HCT116 (cell line): ENCODE results near the gene CHEK1. TPM values are rescaled to one million over a fixed set of nuclear protein-coding genes. Genes with fewer than 3 reads are reported as not detected.

ENCODE experiments used
- ATAC-seq: fragments of 200-7000 bp; cut with Tn5 transposase; 2 replicates; pipeline ENCODE4 v1.9.1; 2020; ENCODE audit warnings: mild to moderate bottlenecking, moderate library complexity
- BruUV-seq: library from RNA; stranded (reverse); fragments of 400-500 nt; replicated peaks from 2 replicates; lab custom pipeline; 2021; lab: Mats Ljungman, UMichigan
- CTCF ChIA-PET: fragments of 300-600 bp; sonication (Branson Sonifier 250); formaldehyde crosslinking; loops from one replicate; lab custom pipeline; 2021; ENCODE audit warnings: antibody characterized with exemption; lab: Charles Lee
- POLR2A ChIA-PET: fragments of 300-600, 350-600 bp; sonication (Branson Sonifier 250); formaldehyde crosslinking; loops from one replicate; lab custom pipeline; 2021; ENCODE audit warnings: antibody characterized with exemption; lab: Charles Lee
- RAD21 ChIA-PET, 2 experiments: fragments of 300-600 bp; sonication (Branson Sonifier 250); formaldehyde crosslinking; loops; one replicate each; lab custom pipeline; 2023; ENCODE audit warnings: low total read pairs in 2 of 2; ENCODE audit not compliant: uncharacterized antibody in 2 of 2, unreplicated experiment in 2 of 2, low non-redundant PET in 1 of 2; lab: Charles Lee
- DNase-seq: peaks from one replicate; pipeline ENCODE4 v3.0.0-alpha.2; 2010; ENCODE audit warnings: low read depth, low spot score
- H2AFZ ChIP-seq: fragments of 200-600 bp; shearing (Covaris generic), sonication (generic); 2 replicates; pipeline ENCODE4 v1.6.1; 2017; ENCODE audit warnings: low read depth, mixed run types, mixed read lengths, antibody characterized with exemption, low read length; ENCODE audit not compliant: poor library complexity, severe bottlenecking
- H3K27ac ChIP-seq: 2 replicates; pipeline ENCODE4 v1.5.1; 2012; ENCODE audit warnings: low read depth, low read length
- H3K27me3 ChIP-seq: fragments of 200-600 bp; sonication (generic); 2 replicates; pipeline ENCODE4 v1.6.1; 2016; ENCODE audit warnings: mixed run types, low read length, mixed read lengths; ENCODE audit not compliant: insufficient read depth
- H3K36me3 ChIP-seq, 2 experiments: fragments of 200-500 bp in 1 of 2; fragments of 200-600 bp in 1 of 2; sonication (Bioruptor generic) in 1 of 2; sonication (generic) in 1 of 2; 2 replicates each; pipeline versions ENCODE4 v1.5.1 to v1.6.1; 2014 to 2016; ENCODE audit warnings: low read length in 2 of 2, inconsistent platforms in 1 of 2, mixed read lengths in 1 of 2, mixed run types in 1 of 2; ENCODE audit not compliant: insufficient read depth in 2 of 2, control insufficient read depth in 1 of 2
- H3K4me1 ChIP-seq, 2 experiments: fragments of 200-600 bp in 1 of 2; sonication (generic) in 1 of 2; 2 replicates each; pipeline versions ENCODE4 v1.5.1 to v1.6.1; 2012 to 2017; ENCODE audit warnings: low read length in 2 of 2, inconsistent platforms in 1 of 2, mild to moderate bottlenecking in 1 of 2, mixed read lengths in 1 of 2, mixed run types in 1 of 2, moderate library complexity in 1 of 2; ENCODE audit not compliant: insufficient read depth in 2 of 2, control insufficient read depth in 1 of 2
- H3K4me2 ChIP-seq: fragments of 200-600 bp; sonication (generic); 2 replicates; pipeline ENCODE4 v1.6.1; 2017; ENCODE audit warnings: mixed run types, low read length, mixed read lengths
- H3K4me3 ChIP-seq, 2 experiments: fragments of 200-600 bp in 1 of 2; sonication (generic) in 1 of 2; replicated peaks in 1 of 2; 2 replicates each; pipeline ENCODE4 v1.5.1; 2011 to 2016; ENCODE audit warnings: low read length in 2 of 2, control low read depth in 1 of 2, low read depth in 1 of 2, mild to moderate bottlenecking in 1 of 2, mixed read lengths in 1 of 2, mixed run types in 1 of 2
- H3K79me2 ChIP-seq: fragments of 200-600 bp; sonication (generic); 2 replicates; pipeline ENCODE4 v1.6.1; 2017; ENCODE audit warnings: mild to moderate bottlenecking, mixed run types, low read length, moderate library complexity, mixed read lengths; ENCODE audit not compliant: insufficient read depth
- H3K9ac ChIP-seq: fragments of 200-600 bp; sonication (generic); 2 replicates; pipeline ENCODE4 v1.6.1; 2016; ENCODE audit warnings: low read length, mixed read lengths
- H3K9me2 ChIP-seq: fragments of 200-600 bp; sonication (generic), shearing (Covaris generic); 2 replicates; pipeline ENCODE4 v1.6.1; 2017; ENCODE audit warnings: mixed run types, mild to moderate bottlenecking, moderate library complexity; ENCODE audit not compliant: insufficient read depth
- H3K9me3 ChIP-seq, 2 experiments: fragments of 200-500 bp in 1 of 2; fragments of 200-600 bp in 1 of 2; sonication (Bioruptor generic) in 1 of 2; sonication (generic) in 1 of 2; 2 replicates each; pipeline ENCODE4 v1.6.1; 2014 to 2017; ENCODE audit warnings: low read length in 2 of 2, mixed read lengths in 2 of 2, inconsistent platforms in 1 of 2, low read depth in 1 of 2, mild to moderate bottlenecking in 1 of 2, mixed run types in 1 of 2, moderate library complexity in 1 of 2; ENCODE audit not compliant: control insufficient read depth in 1 of 2, insufficient read depth in 1 of 2
- H4K20me1 ChIP-seq: fragments of 200-600 bp; sonication (generic), shearing (Covaris generic); 2 replicates; pipeline ENCODE4 v1.6.1; 2017; ENCODE audit warnings: mixed run types, mild to moderate bottlenecking, moderate library complexity; ENCODE audit not compliant: insufficient read depth
- CBX3 ChIP-seq: IDR thresholded peaks from 2 replicates; pipeline ENCODE4 v1.6.1; 2012; ENCODE audit warnings: low read depth
- CEBPB ChIP-seq: IDR thresholded peaks from 2 replicates; pipeline ENCODE4 v1.6.1; 2012; ENCODE audit warnings: low read depth
- EGR1 ChIP-seq: IDR thresholded peaks from 2 replicates; pipeline ENCODE4 v1.6.1; 2012; ENCODE audit warnings: low read depth
- ELF1 ChIP-seq: IDR thresholded peaks from 2 replicates; pipeline ENCODE4 v1.6.1; 2012; ENCODE audit warnings: low read depth, borderline replicate concordance
- EZH2 ChIP-seq: fragments of 200-600 bp; sonication (generic); IDR thresholded peaks from 2 replicates; pipeline ENCODE4 v1.6.1; 2017; ENCODE audit warnings: antibody characterized with exemption, mixed run types
- EZH2phosphoT487 ChIP-seq: fragments of 200-600 bp; IDR thresholded peaks from 2 replicates; pipeline ENCODE4 v1.6.1; 2018; ENCODE audit warnings: antibody characterized with exemption, borderline replicate concordance
- JUND ChIP-seq: IDR thresholded peaks from 2 replicates; pipeline ENCODE4 v1.6.1; 2012
- POLR2A ChIP-seq: IDR thresholded peaks from 2 replicates; pipeline ENCODE4 v1.7.0; 2011; ENCODE audit warnings: borderline replicate concordance; ENCODE audit not compliant: insufficient read depth, insufficient read length; ENCODE audit errors: extremely low read depth
- POLR2AphosphoS5 ChIP-seq: IDR thresholded peaks from 2 replicates; pipeline ENCODE4 v1.6.1; 2011; ENCODE audit warnings: mild to moderate bottlenecking, low read depth, low read length, moderate library complexity
- RAD21 ChIP-seq: IDR thresholded peaks from 2 replicates; pipeline ENCODE4 v1.6.1; 2012; ENCODE audit warnings: low read depth, mild to moderate bottlenecking
- SIN3A ChIP-seq: IDR thresholded peaks from 2 replicates; pipeline ENCODE4 v1.6.1; 2012; ENCODE audit warnings: low read depth
- TCF7L2 ChIP-seq: IDR thresholded peaks from 2 replicates; pipeline ENCODE4 v1.7.0; 2011; ENCODE audit warnings: borderline replicate concordance, inconsistent platforms; ENCODE audit not compliant: insufficient read depth, insufficient read length; ENCODE audit errors: extremely low read depth
- YY1 ChIP-seq: IDR thresholded peaks from 2 replicates; pipeline ENCODE4 v1.6.1; 2011; ENCODE audit warnings: low read length, low read depth, moderate library complexity, mild to moderate bottlenecking; ENCODE audit not compliant: insufficient replicate concordance; ENCODE audit errors: extremely low read depth
- ZFX ChIP-seq: fragments of 450-650 bp; IDR thresholded peaks from 2 replicates; pipeline ENCODE4 v1.6.1; 2017
- intact Hi-C: fragments of 100-400 bp; cut with micrococcal nuclease; formaldehyde crosslinking; loops from 2 replicates; pipeline ENCODE4 v1.10.0; 2022
- total RNA-seq: library from RNA; stranded (reverse); gene quantifications from one replicate; pipeline ENCODE4 v1.2.1, GENCODE V29; 2021; ENCODE audit not compliant: unreplicated experiment
- TF ChIP-seq, protein P1 (sequence below), 3 experiments: fragments of 200-600 bp in 1 of 3; sonication (generic) in 1 of 3; IDR thresholded peaks in 2 of 3; conservative IDR thresholded peaks in 1 of 3; 2 replicates each; pipeline ENCODE4 v1.5.1; 2012 to 2017; ENCODE audit warnings: low read depth in 2 of 3, low read length in 2 of 3, antibody characterized with exemption in 1 of 3, borderline replicate concordance in 1 of 3, control low read depth in 1 of 3, mild to moderate bottlenecking in 1 of 3, mixed read lengths in 1 of 3, mixed run types in 1 of 3, moderate library complexity in 1 of 3; ENCODE audit not compliant: insufficient read depth in 1 of 3
- TF ChIP-seq, protein P2 (sequence below): IDR thresholded peaks from 2 replicates; pipeline ENCODE4 v1.6.1; 2012
- TF ChIP-seq, protein P3 (sequence below): IDR thresholded peaks from 2 replicates; pipeline ENCODE4 v1.6.1; 2011; ENCODE audit warnings: mild to moderate bottlenecking, low read length, moderate library complexity; ENCODE audit not compliant: insufficient replicate concordance; ENCODE audit errors: extremely low read depth

CHEK1 gene
- total RNA-seq, 1 experiment from 2014 or later = 69.3 TPM

DNA sequence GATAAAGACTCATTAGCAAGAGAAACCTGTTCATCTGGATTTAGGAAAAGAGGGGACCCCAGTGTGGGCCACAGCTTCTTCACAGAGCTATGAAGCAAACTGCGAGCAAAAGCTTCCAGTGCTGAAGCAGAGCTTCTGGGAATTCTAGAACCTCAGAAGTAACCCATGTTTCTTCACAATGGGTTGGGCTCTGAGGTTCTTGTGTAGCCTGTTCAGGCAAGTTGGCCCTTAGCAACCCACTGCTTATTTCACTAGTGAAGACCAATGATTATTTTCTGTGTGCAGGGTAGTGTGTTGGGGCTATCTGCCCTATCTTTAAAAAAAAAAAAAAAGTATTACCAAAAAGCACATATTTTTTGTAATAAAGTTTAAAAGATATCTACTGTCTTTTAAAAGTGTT lies 55.8 kb downstream of the CHEK1 start, which contains the start of gene ACRV1:
Gene ACRV1 (minus strand): TSS at position 101 of the 400 bp plus-strand sequence. CDS start 67 bp downstream, at position 34.
- no peak within 1 kb of the TSS for H3K9ac ChIP-seq
- no peak within 1 kb of the TSS for H3K4me2 ChIP-seq
- intact Hi-C loops = no loop called here
- POLR2A ChIA-PET = no interaction called here
- BruUV-seq = no TSS peak
- peaks cover 2 to 7% of the 10 kb centered on the region in 2 experiments; a peak in 3 of 4 replicates for H3K36me3 ChIP-seq
- ATAC-seq = no peak
- H3K79me2 ChIP-seq = no peaks in the 10 kb centered on the region
- no peak within 1 kb of the TSS for H3K27ac ChIP-seq
- no peaks in the 10 kb centered on the region for H4K20me1 ChIP-seq
- H2AFZ ChIP-seq = no peak within 1 kb of the TSS
- CTCF ChIA-PET = interaction anchor here (1.3 kb wide), 1 partner anchor 17 kb away, joined by 3 read pairs; no protein-coding TSS in a partner anchor
- no peaks in the 10 kb centered on the region for H3K4me1 ChIP-seq
- TF ChIP-seq EZH2phosphoT487 (no peak), CEBPB (no peak), TCF7L2 (no peak)
- RAD21 ChIA-PET = no interaction called here
- no peaks in the 10 kb centered on the region for H3K27me3 ChIP-seq
- no peaks in the 10 kb centered on the region for H3K9me3 ChIP-seq
- no peaks in the 10 kb centered on the region for H3K9me2 ChIP-seq
- DNase-seq = no peak
- no peak within 1 kb of the TSS for H3K4me3 ChIP-seq

DNA sequence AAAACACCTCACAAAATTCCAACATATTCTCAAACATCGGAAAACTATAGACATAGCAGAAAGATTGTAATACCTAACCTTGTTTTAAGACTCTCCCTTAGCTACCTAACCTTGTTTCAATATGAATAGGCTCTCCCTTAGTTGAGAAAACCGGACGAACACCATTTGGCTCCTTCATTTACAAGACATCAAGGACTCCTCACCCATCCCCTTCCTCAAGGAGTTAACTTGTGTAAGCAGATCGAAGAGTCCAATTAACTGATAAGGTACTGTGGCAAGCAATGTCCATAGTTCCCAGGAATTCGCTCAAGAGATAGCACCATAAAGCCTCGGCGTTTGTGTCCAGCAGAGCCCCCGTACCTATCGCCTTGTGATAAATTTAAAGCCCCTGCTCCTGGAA lies 60.3 kb downstream of the CHEK1 start:
- no peak overlapping the region for H2AFZ ChIP-seq
- intact Hi-C loops = no loop called here
- H3K27me3 ChIP-seq = no peaks in the 10 kb centered on the region
- no peaks in the 10 kb centered on the region for H4K20me1 ChIP-seq
- POLR2A ChIA-PET = no interaction called here
- H3K9ac ChIP-seq = no peak overlapping the region
- DNase-seq (no peak), ATAC-seq (no peak)
- no peak overlapping the region for H3K27ac ChIP-seq
- no TSS peak for BruUV-seq
- no peaks in the 10 kb centered on the region for H3K79me2 ChIP-seq
- H3K4me1 ChIP-seq = no peaks in the 10 kb centered on the region
- no peak overlapping the region for H3K4me3 ChIP-seq
- RAD21 ChIA-PET = no interaction called here
- H3K9me3 ChIP-seq = no peaks in the 10 kb centered on the region
- no peaks in the 10 kb centered on the region for H3K36me3 ChIP-seq
- CTCF ChIA-PET = no interaction called here
- no peak overlapping the region for H3K4me2 ChIP-seq
- H3K9me2 ChIP-seq = no peaks in the 10 kb centered on the region
- TF ChIP-seq SIN3A (no peak), RAD21 (no peak), TCF7L2 (no peak), ZFX (no peak), POLR2AphosphoS5 (no peak), EZH2phosphoT487 (no peak), POLR2A (no peak), EZH2 (no peak), CBX3 (no peak), ELF1 (no peak), JUND (no peak), YY1 (no peak), EGR1 (no peak)
- TF ChIP-seq, protein P1, sequence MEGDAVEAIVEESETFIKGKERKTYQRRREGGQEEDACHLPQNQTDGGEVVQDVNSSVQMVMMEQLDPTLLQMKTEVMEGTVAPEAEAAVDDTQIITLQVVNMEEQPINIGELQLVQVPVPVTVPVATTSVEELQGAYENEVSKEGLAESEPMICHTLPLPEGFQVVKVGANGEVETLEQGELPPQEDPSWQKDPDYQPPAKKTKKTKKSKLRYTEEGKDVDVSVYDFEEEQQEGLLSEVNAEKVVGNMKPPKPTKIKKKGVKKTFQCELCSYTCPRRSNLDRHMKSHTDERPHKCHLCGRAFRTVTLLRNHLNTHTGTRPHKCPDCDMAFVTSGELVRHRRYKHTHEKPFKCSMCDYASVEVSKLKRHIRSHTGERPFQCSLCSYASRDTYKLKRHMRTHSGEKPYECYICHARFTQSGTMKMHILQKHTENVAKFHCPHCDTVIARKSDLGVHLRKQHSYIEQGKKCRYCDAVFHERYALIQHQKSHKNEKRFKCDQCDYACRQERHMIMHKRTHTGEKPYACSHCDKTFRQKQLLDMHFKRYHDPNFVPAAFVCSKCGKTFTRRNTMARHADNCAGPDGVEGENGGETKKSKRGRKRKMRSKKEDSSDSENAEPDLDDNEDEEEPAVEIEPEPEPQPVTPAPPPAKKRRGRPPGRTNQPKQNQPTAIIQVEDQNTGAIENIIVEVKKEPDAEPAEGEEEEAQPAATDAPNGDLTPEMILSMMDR (IDR thresholded peaks at IDR 0.05 in 2 of 3, conservative IDR thresholded peaks at IDR 0.05 in 1 of 3; ENCODE audit: borderline replicate concordance in 1 of 3, insufficient read depth in 1 of 3, low read depth in 2 of 3, low read length in 2 of 3) = no peak
- TF ChIP-seq, protein P2, sequence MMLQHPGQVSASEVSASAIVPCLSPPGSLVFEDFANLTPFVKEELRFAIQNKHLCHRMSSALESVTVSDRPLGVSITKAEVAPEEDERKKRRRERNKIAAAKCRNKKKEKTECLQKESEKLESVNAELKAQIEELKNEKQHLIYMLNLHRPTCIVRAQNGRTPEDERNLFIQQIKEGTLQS = no peak
- TF ChIP-seq, protein P3, sequence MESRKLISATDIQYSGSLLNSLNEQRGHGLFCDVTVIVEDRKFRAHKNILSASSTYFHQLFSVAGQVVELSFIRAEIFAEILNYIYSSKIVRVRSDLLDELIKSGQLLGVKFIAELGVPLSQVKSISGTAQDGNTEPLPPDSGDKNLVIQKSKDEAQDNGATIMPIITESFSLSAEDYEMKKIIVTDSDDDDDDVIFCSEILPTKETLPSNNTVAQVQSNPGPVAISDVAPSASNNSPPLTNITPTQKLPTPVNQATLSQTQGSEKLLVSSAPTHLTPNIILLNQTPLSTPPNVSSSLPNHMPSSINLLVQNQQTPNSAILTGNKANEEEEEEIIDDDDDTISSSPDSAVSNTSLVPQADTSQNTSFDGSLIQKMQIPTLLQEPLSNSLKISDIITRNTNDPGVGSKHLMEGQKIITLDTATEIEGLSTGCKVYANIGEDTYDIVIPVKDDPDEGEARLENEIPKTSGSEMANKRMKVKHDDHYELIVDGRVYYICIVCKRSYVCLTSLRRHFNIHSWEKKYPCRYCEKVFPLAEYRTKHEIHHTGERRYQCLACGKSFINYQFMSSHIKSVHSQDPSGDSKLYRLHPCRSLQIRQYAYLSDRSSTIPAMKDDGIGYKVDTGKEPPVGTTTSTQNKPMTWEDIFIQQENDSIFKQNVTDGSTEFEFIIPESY = no peak
